ENCODE results near the gene PHF13. TPM values are rescaled to one million over a fixed set of nuclear protein-coding genes. Genes with fewer than 3 reads are reported as not detected.

The PHF13 gene
- total and polyA plus RNA-seq, 9 of the 15 experiments (the other 6 are each of a cell fraction or from before 2014, with no cell fraction given), result 1.8 to 36.1 (median 11.7) TPM

DNA sequence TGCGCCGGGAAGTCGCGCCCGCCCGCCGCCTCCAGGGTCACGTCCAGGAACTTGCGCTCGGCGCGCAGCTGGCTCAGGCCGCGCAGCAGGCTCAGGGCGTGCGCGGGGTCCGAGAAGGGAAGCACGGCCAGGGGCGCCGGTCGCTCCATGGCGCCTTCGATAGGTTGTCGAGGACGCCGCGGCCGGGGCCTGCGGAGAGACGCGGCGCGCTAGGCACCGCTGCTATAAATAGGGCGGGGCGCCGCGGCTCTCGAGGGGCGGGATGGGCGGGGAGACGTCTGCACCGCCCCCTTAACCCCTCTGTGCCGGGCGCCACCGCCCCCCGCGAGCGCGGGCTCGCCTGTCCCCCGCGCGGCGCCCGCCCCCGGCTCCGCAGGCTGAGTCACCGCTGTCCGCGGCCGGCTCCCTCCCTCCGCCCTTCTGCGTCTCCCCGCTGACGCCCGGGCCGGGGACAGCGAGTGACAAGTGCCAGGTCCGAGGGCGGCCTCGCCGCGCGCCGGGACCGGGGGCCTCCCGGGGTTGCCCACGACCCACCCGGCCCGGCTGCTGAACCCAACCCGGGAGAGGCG lies 10.8 kb upstream of the PHF13 start, which contains the start of gene KLHL21 (continued):
- TF ChIP-seq ZNF695 (CRISPR knock-in tag; IDR thresholded peaks at IDR 0.05) (no peak), ADNP (tag; IDR thresholded peaks at IDR 0.05) (no peak; the same call in 1 of the 2 replicates), IFI16 (CRISPR knock-in tag; IDR thresholded peaks at IDR 0.05) (no peak), ZNF143 (CRISPR knock-in tag; IDR thresholded peaks at IDR 0.05) (0 out of 2 replicates have a peak, but pooled peaks have one; percentile 61), ZNF174 (CRISPR knock-in tag; IDR thresholded peaks at IDR 0.05) (no peak), ZBED1 (IDR thresholded peaks at IDR 0.05) (no peak), RAD21 (CRISPR knock-in tag; conservative IDR thresholded peaks at IDR 0.05 in 1 of 2, IDR thresholded peaks at IDR 0.05 in 1 of 2) (no peak), STAT5B (CRISPR knock-in tag; IDR thresholded peaks at IDR 0.05) (no peak), ZNF140 (CRISPR knock-in tag; IDR thresholded peaks at IDR 0.05) (no peak), BMI1 (IDR thresholded peaks at IDR 0.05; ENCODE audit: low read length) (no peak), ATF1 (CRISPR knock-in tag; IDR thresholded peaks at IDR 0.05) (no peak), ATF1 (tag; IDR thresholded peaks at IDR 0.05) (no peak; the same call in 1 of the 2 replicates), ATF7 (IDR thresholded peaks at IDR 0.05) (no peak; the same call in 1 of the 2 replicates), ZNF699 (CRISPR knock-in tag; IDR thresholded peaks at IDR 0.05; ENCODE audit: insufficient replicate concordance) (no peak), ETV5 (CRISPR knock-in tag; IDR thresholded peaks at IDR 0.05; ENCODE audit: low read depth) (peak; percentile 57; the same call in 1 of the 2 replicates), FOS (IDR thresholded peaks at IDR 0.05; ENCODE audit: extremely low read depth, insufficient read length) (peak; percentile 55)
- TF ChIP-seq, protein P1, sequence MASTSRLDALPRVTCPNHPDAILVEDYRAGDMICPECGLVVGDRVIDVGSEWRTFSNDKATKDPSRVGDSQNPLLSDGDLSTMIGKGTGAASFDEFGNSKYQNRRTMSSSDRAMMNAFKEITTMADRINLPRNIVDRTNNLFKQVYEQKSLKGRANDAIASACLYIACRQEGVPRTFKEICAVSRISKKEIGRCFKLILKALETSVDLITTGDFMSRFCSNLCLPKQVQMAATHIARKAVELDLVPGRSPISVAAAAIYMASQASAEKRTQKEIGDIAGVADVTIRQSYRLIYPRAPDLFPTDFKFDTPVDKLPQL (IDR thresholded peaks at IDR 0.05; ENCODE audit: extremely low read depth, insufficient read length), result no peak
- TF ChIP-seq, protein P2, sequence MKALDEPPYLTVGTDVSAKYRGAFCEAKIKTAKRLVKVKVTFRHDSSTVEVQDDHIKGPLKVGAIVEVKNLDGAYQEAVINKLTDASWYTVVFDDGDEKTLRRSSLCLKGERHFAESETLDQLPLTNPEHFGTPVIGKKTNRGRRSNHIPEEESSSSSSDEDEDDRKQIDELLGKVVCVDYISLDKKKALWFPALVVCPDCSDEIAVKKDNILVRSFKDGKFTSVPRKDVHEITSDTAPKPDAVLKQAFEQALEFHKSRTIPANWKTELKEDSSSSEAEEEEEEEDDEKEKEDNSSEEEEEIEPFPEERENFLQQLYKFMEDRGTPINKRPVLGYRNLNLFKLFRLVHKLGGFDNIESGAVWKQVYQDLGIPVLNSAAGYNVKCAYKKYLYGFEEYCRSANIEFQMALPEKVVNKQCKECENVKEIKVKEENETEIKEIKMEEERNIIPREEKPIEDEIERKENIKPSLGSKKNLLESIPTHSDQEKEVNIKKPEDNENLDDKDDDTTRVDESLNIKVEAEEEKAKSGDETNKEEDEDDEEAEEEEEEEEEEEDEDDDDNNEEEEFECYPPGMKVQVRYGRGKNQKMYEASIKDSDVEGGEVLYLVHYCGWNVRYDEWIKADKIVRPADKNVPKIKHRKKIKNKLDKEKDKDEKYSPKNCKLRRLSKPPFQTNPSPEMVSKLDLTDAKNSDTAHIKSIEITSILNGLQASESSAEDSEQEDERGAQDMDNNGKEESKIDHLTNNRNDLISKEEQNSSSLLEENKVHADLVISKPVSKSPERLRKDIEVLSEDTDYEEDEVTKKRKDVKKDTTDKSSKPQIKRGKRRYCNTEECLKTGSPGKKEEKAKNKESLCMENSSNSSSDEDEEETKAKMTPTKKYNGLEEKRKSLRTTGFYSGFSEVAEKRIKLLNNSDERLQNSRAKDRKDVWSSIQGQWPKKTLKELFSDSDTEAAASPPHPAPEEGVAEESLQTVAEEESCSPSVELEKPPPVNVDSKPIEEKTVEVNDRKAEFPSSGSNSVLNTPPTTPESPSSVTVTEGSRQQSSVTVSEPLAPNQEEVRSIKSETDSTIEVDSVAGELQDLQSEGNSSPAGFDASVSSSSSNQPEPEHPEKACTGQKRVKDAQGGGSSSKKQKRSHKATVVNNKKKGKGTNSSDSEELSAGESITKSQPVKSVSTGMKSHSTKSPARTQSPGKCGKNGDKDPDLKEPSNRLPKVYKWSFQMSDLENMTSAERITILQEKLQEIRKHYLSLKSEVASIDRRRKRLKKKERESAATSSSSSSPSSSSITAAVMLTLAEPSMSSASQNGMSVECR (CRISPR knock-in tag; IDR thresholded peaks at IDR 0.05), result peak; percentile 80; the same call in 1 of the 2 replicates
- TF ChIP-seq, protein P3, sequence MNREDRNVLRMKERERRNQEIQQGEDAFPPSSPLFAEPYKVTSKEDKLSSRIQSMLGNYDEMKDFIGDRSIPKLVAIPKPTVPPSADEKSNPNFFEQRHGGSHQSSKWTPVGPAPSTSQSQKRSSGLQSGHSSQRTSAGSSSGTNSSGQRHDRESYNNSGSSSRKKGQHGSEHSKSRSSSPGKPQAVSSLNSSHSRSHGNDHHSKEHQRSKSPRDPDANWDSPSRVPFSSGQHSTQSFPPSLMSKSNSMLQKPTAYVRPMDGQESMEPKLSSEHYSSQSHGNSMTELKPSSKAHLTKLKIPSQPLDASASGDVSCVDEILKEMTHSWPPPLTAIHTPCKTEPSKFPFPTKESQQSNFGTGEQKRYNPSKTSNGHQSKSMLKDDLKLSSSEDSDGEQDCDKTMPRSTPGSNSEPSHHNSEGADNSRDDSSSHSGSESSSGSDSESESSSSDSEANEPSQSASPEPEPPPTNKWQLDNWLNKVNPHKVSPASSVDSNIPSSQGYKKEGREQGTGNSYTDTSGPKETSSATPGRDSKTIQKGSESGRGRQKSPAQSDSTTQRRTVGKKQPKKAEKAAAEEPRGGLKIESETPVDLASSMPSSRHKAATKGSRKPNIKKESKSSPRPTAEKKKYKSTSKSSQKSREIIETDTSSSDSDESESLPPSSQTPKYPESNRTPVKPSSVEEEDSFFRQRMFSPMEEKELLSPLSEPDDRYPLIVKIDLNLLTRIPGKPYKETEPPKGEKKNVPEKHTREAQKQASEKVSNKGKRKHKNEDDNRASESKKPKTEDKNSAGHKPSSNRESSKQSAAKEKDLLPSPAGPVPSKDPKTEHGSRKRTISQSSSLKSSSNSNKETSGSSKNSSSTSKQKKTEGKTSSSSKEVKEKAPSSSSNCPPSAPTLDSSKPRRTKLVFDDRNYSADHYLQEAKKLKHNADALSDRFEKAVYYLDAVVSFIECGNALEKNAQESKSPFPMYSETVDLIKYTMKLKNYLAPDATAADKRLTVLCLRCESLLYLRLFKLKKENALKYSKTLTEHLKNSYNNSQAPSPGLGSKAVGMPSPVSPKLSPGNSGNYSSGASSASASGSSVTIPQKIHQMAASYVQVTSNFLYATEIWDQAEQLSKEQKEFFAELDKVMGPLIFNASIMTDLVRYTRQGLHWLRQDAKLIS (CRISPR knock-in tag; IDR thresholded peaks at IDR 0.05), result peak; percentile 73; the same call in 1 of the 2 replicates
- TF ChIP-seq, protein P4, sequence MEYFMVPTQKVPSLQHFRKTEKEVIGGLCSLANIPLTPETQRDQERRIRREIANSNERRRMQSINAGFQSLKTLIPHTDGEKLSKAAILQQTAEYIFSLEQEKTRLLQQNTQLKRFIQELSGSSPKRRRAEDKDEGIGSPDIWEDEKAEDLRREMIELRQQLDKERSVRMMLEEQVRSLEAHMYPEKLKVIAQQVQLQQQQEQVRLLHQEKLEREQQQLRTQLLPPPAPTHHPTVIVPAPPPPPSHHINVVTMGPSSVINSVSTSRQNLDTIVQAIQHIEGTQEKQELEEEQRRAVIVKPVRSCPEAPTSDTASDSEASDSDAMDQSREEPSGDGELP (CRISPR knock-in tag; IDR thresholded peaks at IDR 0.05; ENCODE audit: borderline replicate concordance), result peak; percentile 52

Data from K562 (cell line).